ENCODE results near the gene SHISA8.
"Not testable (repeated sequence)": the region's sequence is repeated elsewhere in the genome, so short reads cannot be mapped to it uniquely, and the experiment has no call there.

The SHISA8 gene

DNA sequence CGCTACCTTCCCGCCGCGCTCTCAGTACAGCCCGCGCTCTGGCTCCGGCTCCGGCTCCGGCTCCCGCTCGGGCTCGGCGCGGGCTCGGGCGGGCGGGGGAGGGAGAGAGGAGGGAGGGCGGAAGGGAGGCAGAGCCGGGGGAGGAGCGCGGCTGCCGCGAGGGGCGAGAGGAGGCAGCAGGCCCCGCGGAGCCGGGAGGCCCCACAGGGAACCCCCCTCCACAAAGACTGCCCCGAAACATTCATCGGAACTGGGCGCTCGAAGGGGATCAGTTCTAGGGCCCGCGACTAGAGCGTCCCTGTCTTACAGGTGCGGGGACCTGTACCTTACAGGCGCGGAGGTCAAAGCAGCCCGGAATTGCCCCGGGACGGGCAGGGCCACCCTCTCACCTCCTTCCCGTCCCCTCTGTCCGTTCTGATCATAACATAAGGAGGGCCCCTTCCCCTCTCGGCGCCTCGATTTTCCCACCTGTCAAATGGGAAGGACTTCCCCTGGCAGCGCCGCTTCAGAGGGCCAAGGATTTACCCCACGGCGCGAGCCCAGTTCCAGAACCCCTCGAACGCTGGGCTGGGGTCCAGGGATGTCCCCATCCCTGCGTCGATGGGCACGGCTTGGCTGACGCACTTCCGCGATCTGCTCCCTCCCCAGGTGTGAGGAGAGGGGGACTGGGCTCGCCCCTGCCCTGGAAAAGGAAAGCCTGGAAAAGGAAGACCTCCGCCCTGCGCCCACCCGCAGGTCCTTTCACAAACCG lies at the start of gene SHISA8:
TSS of gene SHISA8 (minus strand) at position 40 of the 751 bp plus-strand sequence. CDS start 407 bp downstream, outside the sequence.
- DNase-seq (ENCODE audit: low read depth) = no peak

DNA sequence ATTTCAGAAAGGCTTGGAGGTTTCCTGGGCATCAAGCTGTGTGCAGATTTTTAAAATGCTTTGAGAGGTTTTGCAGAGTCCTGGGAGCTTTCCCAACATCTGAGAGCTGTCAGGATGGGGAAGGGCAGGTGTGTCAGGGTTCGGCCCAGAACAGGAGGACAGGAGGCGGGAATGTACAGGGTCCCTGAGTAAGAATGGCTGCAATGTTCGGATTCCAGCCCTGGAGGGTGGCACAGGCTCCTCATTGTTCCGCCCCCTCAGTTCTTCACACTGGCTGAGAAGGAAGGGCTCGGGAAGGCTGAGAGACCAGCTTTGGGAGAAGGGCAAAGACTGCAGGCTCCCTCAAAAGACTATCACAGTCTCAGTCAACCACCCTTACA lies 49.2 kb upstream of the SHISA8 start:
- no peak for DNase-seq (ENCODE audit: low read depth)

DNA sequence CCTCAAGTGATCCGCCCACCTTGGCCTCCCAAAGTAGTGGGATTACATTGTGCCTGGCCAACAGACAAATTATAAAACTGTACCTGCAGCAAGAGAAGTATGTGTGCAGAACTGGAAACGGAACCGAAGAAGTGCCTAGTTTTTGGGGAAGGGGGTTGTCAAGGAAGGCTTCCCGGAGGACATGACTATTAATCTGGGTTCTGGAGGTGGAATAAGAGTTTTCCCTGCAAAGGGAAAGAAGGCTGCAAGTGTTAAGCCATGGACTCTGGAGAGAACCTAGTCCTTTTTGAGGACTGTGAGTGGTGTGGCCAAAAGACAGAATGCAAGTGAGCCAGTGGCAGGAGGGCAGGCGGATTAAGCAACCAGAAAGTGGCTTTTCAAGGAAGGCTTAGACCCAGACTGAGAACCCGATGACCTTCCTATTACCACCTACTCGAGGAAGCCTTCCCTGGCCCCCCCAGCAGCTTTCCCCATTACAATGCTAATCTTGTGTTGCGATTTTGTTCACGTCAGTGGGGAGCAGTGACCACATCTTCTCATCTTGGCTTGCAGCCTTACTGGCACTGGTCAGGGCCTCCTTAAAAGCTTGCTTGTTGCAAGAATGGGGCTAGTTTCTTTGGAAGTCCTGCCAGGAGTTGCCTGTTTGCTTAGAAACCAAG lies 48.7 kb upstream of the SHISA8 start:
- no peak for DNase-seq (ENCODE audit: low read depth)

DNA sequence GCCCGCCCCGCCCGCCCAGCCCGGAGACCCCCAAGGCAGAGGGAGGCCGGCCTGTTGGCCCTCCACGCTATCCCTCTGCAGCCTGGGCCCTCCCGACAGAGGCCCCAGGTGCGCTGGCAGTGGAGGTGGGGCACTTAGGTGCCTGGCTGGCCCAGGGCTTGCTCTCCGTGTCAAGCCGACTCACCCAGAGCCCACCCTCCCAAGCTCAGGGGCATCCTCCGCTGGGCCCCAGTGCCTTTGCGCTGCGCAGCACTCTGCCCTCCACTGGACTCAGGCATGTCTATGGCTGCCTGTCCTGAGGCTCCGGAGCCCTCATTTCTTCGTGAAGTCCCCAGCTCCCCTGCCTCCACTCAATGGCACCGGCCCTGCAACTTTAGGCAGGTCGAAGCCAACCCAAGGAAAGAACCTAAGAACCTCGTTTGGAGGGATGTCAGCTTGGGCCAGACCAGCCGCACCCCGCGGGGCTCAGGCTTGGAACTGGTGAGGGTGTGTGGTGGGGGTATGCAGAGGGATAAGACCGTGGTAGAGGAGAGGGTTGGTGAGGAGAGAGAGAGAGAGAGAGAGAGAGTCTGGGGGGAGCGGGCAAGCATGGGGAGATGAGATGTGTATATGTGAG lies 43.2 kb upstream of the SHISA8 start:
- no peak for DNase-seq (ENCODE audit: low read depth)

DNA sequence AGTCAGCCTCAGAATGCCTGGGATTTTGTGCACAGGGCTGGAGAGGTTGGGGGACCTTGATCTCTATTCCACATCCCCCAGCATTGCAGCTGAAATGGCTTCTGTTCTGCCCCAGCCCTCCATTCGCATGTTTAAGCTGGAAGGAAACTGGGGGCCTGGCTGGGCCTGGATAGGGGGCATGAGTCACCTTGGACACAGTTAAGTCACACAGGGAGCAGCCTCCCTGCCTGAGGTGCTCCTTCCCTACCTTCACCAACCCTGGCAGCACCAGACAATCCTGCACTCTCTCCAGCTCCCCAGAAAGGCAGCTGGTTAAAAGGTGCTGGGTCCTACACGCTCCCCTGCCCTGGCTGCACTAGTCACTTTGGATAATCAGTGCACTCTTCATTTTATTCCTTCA lies 37.8 kb upstream of the SHISA8 start:
- no peak for DNase-seq (ENCODE audit: low read depth)

DNA sequence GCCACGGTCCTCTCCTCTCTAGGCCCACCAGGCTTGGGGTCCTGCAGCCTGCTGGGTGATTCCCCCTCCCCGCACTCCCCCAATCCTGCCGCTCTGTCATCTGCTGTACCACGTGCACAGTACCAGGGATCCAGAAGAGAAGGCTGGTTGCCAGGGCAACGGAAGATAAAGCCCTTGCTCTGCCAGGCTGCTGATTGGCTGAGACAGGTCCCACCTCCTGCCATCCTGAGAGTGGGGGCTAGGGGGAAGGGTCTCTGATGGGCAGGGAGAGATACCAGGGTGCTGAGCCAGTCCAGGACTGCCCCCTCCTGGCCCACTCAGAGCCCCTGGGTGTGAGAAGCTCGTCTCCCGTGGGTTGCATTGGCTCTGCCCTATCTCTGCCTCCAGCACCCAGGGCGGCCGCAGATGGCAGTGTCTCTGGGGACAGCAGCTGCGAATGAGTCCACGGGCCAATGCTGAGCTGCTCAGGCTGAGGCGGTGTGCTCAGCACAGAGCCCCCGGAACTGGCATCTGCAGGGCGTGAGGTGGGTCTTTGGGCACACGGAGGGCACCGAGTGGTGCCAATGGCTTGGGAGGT lies 37.1 kb upstream of the SHISA8 start, which contains the start of gene SMIM45:
TSS of gene SMIM45 (plus strand) at position 253 of the 577 bp plus-strand sequence.
- no peak for DNase-seq (ENCODE audit: low read depth)

DNA sequence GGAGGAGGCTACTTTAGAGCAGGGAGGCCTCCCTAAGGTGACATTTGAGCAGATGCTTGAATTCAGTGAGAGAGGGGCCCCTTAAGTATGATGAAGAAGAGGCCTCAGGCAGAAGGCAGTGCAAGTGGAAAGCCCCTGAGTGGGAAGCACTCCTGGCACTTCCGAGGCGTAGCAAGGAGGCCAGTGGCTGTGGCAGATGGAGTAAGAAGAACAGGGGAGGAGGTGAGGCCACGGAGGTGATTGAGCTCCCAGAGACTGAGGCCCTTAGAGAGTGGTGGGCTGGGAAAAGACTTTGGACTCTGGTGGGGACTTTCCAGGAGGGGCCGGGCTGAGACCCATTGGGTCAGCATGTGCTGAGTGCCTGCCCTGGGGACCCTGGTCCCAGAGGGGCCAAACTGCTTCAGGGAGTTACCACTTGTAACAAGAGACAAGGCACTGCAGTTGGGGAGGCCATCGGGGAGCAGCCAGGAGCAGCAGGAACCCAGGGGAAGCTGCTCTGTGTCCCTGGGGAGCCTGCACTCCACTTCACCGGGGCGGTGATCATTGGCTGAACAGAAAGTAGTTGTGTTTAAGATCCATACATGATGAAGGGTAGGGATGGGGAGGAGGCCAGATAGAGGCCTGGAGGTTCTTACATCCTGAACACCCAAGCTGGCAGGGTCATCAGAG lies 34.6 kb upstream of the SHISA8 start:
- no peak for DNase-seq (ENCODE audit: low read depth)

DNA sequence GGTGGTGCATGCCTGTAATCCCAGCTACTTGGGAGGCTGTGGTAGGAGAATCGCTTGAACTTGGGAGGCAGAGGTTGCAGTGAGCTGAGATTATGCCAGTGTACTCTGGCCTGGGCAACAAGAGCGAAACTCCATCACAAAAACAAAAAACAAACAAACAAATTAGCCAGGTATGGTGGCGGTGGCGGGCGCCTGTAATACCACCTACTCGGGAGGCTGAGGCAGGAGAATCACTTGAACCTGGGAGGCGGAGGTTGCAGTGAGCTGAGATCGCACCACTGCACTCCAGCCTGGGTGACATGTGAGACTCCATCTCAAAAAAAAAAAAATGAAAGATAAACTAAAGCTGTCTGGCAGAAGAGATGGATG lies 34.0 kb upstream of the SHISA8 start:
- not testable (repeated sequence) for DNase-seq (ENCODE audit: low read depth)

DNA sequence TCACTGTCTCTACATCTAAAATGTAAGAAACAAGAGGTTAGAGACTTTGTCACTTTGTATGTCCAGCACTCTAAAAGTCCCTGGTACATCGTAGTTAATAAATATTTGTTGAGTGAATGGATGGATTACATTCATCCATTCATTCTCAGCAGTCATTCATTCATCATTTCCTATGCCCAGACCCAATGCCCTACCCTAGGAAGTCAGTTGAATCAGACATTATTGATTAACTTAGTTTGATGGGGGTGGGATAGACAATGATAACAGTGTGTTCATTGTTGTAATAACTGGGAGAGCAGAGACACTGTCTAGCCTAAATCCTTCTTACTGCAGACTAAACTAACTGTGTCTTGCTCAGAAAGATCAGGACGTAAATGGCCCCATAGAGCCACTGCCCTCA lies 33.3 kb upstream of the SHISA8 start:
- no peak for DNase-seq (ENCODE audit: low read depth)

DNA sequence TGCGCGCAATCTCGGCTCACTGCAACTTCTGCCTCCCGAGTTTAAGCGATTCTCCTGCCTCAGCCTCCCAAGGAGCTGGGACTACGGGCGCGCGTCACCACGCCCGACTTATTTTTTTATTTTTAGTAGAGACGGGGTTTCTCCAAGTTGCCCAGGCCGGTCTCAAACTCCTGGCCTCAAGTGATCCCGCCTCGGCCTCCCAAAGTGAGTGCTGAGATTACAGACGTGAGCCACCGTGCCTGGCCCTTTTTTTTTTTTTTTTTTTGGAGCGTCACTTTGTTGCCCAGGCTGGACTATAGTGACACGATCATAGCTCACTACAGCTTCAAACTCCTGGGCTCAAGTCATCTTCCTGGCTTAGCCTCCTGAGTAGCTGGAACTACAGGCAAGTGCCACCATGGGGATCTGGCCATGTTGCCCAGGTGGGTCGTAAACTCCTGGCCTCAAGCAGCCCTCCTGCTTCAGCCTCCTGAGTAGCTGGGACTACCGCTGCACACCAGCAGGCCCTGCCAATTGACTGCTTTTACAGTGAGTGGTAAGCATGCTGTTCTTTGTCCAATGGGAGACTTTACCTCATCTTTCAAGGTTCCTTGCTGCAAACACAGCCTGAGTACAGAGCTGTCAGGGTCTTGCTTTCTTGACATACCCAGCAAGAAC lies 32.7 kb upstream of the SHISA8 start:
- DNase-seq (ENCODE audit: low read depth) = no peak

DNA sequence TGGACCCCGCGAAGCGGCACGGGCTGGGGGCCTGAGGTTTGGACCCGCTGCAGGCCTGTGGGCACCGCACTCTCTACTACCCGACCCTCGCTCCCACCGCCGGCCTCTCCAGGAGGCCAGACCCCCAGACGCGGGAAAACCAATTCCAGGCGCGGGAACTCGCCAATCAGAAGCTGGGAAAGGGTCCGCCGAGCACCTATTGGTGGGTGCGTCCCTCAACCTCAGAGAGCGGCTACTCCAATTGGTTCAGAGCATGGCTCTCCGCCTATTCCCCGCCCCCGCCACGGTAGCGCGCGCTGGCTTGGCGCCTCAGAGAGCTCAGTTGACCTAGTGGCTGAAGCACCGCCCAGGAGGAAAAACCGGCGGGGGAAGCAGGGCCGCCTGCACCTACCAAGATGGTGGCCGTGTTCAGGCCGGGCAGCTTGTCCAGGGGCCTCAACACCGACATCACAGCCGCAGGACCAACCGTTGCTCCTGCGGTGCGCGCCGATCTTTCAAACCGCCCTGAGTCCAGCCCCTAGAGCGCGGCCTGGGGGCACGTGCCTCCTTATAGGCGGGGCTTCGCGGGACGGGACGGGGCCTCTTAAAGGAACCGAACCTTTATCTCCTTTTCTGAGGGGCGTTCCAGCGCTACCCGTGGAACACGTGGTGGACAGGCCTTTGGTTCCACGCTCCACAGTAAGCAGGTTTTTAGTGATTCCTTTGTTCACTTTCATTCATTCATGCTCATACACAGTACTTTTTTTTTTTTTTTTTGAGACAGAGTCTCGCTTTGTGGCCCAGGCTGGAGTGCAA lies 32.0 kb upstream of the SHISA8 start, which contains the start of gene CENPM:
TSS of gene CENPM (minus strand) at position 524 of the 795 bp plus-strand sequence. CDS start at position 448, 76 bp downstream.
- peak; percentile 60 for DNase-seq (ENCODE audit: low read depth)

DNA sequence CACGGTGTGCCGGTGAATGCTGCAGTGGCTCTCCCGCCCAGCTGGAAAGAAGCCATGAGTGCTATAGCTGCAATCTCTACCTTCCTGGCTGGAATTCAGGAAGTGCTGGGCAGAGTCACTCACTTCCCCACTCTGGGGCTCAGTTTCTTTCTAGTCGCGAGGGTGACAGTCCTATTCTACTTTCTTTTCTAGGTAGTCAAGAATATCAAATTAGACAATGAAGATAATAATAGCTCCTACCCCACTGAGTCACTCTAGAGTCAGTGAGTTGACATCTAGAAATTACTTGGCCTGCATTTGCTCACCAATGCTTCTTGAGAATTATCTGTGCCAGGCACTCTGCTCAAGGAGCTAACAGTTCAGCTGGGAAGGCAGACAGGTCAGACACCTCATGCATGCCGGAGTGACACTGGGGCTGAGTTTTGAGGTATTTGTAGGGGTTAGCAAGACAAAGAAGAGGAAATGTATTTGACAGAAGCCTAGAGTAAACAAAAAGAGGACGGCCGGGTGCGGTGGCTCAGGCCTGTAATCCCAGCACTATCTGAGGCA lies 28.9 kb upstream of the SHISA8 start:
- DNase-seq (ENCODE audit: low read depth) = no peak

DNA sequence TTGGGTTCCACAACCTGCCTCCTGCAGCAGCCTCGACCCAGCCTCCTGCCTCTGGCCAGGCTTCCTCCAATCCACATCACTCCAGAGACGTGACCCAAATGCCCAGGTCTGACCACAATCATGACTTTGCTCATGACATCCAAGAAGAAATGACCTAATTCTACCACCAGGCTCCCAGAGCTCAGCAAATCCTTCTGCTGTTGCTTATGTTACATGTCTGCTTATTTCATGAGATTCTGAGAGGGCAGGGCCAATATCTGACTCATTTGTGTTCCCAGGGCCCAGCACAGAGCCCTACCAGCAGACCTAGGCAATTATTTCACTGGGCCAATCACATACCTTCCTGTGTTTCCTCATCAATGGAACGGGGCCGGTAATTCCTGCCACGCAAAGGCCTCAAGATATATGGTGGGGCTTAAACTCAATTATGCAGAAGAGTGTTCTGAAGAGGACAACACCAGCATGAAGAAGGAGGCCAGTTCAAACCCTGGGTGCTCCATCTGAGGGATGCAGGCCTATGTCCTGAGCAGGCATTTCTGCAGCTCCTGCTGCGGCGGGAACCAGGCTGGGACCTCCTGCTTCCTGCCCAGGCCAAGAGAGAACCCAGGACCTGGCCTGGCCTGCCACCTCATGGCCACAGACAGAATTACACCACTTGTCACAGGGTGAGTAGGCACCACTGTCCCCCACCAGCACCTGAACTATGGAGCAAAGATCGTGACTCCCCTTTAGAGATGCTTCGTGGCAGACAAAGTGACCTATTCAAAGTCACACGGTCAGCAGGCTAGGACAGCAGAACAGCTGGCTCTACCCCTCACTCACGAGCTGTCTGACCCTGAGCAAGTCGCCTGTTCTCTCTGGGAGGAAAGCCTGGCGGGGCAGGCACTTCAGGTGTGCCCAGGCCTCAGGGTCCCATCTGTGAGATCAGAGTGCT lies 26.2 kb upstream of the SHISA8 start:
- DNase-seq (ENCODE audit: low read depth) = peak; percentile 44

DNA sequence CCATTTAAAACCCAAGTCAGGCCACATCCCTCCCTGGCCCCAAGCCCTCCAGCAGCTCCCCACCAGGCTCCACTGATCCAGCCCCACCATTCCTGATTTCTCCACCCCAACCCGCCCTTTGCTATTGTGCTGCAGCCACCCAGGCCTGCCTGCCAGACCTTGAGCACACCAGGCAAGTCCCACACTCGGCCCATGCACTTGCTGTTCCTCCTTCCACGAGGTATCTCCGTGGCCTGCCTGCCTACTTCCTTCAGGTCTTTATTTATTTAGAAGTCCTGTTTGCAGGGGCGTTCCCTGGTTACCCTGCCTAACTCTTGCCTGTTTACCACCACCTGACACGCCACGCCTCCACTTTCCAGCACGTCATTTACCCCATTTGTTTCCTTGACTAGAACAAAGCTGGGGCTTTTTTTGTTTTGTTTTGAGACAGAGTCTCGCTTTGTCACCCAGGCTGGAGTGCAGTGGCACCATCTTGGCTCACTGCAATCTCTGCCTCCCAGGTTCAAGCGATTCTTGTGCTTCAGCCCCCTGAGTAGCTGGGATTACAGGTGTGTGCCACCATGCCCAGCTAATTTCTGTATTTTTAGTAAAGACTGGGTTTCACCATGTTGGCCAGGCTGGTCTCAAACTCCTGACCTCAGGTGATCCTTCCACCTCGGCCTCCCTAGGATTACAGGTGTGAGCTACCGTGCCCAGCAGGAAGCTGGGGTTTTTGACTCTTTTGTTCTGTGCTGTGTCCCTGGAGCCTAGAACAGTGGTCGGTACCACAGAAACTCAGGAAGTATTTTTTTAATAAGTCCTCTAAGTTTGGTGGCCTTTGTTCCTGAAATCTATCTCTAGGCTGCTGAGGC lies 25.3 kb upstream of the SHISA8 start:
- DNase-seq (ENCODE audit: low read depth) = no peak

DNA sequence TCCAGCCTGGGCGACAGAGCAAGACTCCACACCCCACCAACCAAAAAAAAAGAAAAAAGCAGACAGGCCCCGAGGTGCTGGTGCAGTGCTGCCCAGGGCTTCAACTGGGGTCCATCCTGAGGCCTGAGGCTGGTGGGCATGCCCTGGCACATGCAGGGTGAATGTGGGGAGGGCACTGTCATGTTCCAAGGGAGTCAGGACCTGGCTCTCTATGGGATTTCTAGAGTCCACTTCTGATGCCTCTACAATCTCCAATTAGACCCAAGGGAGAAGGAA lies 22.0 kb upstream of the SHISA8 start:
- DNase-seq (ENCODE audit: low read depth) = no peak

DNA sequence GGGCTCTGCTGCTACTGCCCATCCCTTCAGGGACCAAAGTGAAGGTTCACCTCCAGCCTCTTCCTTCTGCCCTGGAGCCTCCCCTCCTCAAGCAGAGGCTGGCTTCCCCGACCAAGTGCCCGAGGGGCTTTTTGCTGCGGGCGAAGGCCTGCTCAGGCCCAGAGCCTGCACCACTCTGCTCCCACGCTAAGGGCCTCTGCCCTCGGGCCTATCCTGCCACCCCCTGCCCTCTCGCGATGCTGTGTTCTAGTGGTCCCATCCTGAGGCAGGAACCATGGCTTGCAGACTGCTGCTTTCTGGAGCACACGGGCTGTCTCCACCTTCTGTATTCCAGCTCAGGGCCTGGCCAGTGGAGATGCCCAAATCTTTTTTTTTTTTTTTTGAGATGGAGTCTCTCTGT lies 20.6 kb upstream of the SHISA8 start:
- DNase-seq (ENCODE audit: low read depth) = no peak

DNA sequence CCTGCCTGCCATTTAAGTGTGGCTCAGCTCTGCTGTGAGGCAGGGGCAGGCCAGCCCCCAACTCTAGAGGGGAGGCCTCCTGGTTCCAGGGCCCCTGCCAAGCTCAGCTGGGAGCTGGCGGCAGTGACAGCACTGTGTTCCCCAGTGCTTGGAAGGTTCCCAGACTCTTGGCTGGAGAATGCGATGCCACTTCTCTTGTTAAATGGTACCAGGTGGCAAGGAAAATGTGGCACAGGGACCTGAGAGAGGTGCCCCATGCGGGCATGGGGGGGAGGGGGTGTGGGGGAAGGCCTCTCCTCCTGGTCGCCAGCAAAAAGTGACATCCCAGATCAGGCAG lies 20.1 kb upstream of the SHISA8 start:
- DNase-seq (ENCODE audit: low read depth) = no peak

DNA sequence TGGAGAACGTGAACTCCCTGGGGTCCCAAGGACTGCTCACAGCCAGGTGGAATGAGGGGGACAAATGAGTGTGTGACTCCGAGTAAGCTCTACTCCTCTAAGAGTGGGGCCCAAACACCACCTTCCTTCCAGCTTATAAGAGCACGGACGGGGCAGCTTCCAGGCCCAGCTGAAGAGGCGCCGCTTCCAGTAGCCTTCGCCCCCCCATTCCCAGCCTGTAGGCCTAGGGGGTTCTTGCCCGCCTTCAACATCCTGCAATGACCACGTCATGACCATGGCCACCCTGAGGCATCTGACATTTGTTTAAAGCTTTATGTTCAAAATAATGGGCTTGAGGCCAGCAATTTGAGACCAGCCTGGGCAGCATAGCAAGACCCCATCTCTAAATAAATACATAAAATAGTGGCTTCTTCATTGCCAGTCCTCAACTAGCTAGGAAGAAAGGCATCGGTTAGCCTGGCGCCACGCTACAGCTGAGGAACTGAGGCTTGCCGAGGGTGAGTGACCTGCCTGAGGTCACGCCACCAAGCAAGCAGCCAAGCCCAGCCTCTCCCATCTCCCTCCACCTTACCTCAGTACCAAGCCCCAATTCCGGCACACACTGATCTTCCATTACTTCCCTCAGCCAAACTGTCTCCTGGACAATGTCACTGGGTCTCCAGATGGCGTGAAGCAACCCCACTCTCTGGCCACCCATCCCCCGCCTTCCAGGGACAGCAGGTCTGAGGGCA lies 19.6 kb upstream of the SHISA8 start:
- no peak for DNase-seq (ENCODE audit: low read depth)

Data from non-pigmented ciliary epithelial cell (primary cell).